IMR-90 (cell line): ENCODE measurements around the gene AOPEP. TPM values are rescaled to one million over a fixed set of nuclear protein-coding genes. Genes with fewer than 3 reads are reported as not detected.

Experiments used
- ATAC-seq: fragments of 200-7000 bp; cut with Tn5 transposase; 2 replicates; pipeline ENCODE4 v1.9.1; 2020; ENCODE audit warnings: low read depth, mild to moderate bottlenecking, moderate library complexity
- BruUV-seq: library from RNA; stranded (reverse); fragments of 400-500 nt; replicated peaks from 2 replicates; lab custom pipeline; 2021; lab: Mats Ljungman, UMichigan
- CTCF ChIA-PET: fragments of 300-600 bp; formaldehyde crosslinking; extraction: SDS; loops from one replicate; lab custom pipeline; 2021; ENCODE audit warnings: antibody characterized with exemption; lab: Yijun Ruan, JAX
- POLR2A ChIA-PET: fragments of 300-600 bp; sonication (Branson Sonifier 250); formaldehyde crosslinking; loops from one replicate; lab custom pipeline; 2022; ENCODE audit warnings: antibody characterized with exemption; ENCODE audit not compliant: unreplicated experiment; lab: Charles Lee
- DNase-seq: peaks from one replicate; pipeline ENCODE4 v3.0.0; 2013
- H2AFZ ChIP-seq: replicated peaks from 2 replicates; pipeline ENCODE3; 2013; ENCODE audit warnings: low read length, mild to moderate bottlenecking; ENCODE audit not compliant: poor library complexity
- H2AK5ac ChIP-seq: 2 replicates; pipeline ENCODE4 v1.6.1; 2013; ENCODE audit warnings: low read depth, low read length, inconsistent platforms
- H2AK9ac ChIP-seq: replicated peaks from 2 replicates; pipeline ENCODE3; 2013; ENCODE audit warnings: mild to moderate bottlenecking, low read depth, low read length, moderate library complexity; ENCODE audit not compliant: poor library complexity
- H2BK120ac ChIP-seq: 2 replicates; pipeline ENCODE4 v1.6.1; 2013; ENCODE audit warnings: low read depth, low read length, inconsistent platforms
- H2BK15ac ChIP-seq: 3 replicates; pipeline ENCODE4 v1.6.1; 2013; ENCODE audit warnings: low read depth, low read length, inconsistent platforms
- H2BK20ac ChIP-seq: 2 replicates; pipeline ENCODE4 v1.6.1; 2013; ENCODE audit warnings: low read depth, mild to moderate bottlenecking, inconsistent platforms, low read length, moderate library complexity
- H2BK5ac ChIP-seq: 2 replicates; pipeline ENCODE4 v1.6.1; 2013; ENCODE audit warnings: mild to moderate bottlenecking, low read depth, low read length, inconsistent platforms; ENCODE audit not compliant: poor library complexity, severe bottlenecking
- H3K14ac ChIP-seq: replicated peaks from 2 replicates; pipeline ENCODE4 v1.6.1; 2013; ENCODE audit warnings: low read depth, low read length, inconsistent platforms
- H3K18ac ChIP-seq: 2 replicates; pipeline ENCODE4 v1.6.1; 2013; ENCODE audit warnings: low read depth, low read length, control low read depth
- H3K23ac ChIP-seq: 2 replicates; pipeline ENCODE4 v1.6.1; 2013; ENCODE audit warnings: low read depth, low read length, inconsistent platforms
- H3K27ac ChIP-seq: 2 replicates; pipeline ENCODE4 v1.5.1; 2013; ENCODE audit warnings: mild to moderate bottlenecking, control low read depth, low read length; ENCODE audit not compliant: insufficient read depth
- H3K27me3 ChIP-seq: 2 replicates; pipeline ENCODE4 v1.6.1; 2013; ENCODE audit warnings: low read length; ENCODE audit not compliant: control insufficient read depth, insufficient read depth
- H3K36me3 ChIP-seq: 2 replicates; pipeline ENCODE4 v1.6.1; 2013; ENCODE audit warnings: low read length, mixed read lengths; ENCODE audit not compliant: control insufficient read depth, insufficient read depth
- H3K4ac ChIP-seq: 2 replicates; pipeline ENCODE4 v1.6.1; 2013; ENCODE audit warnings: low read depth, low read length, inconsistent platforms
- H3K4me1 ChIP-seq: 2 replicates; pipeline ENCODE4 v1.6.1; 2013; ENCODE audit warnings: low read length, mixed read lengths; ENCODE audit not compliant: control insufficient read depth, insufficient read depth
- H3K4me2 ChIP-seq: 2 replicates; pipeline ENCODE4 v1.6.1; 2013; ENCODE audit warnings: low read depth, mild to moderate bottlenecking, control low read depth, low read length, moderate library complexity
- H3K4me3 ChIP-seq: 2 replicates; pipeline ENCODE4 v1.5.1; 2013; ENCODE audit warnings: low read depth, mild to moderate bottlenecking, control low read depth, low read length, moderate library complexity; ENCODE audit not compliant: insufficient read depth
- H3K56ac ChIP-seq: 2 replicates; pipeline ENCODE4 v1.6.1; 2013; ENCODE audit warnings: low read length, inconsistent platforms; ENCODE audit not compliant: insufficient read depth; ENCODE audit errors: extremely low read depth
- H3K79me1 ChIP-seq, 2 experiments: 2 replicates each; pipeline ENCODE4 v1.6.1; 2013; ENCODE audit warnings: low read length in 2 of 2, inconsistent platforms in 1 of 2, low read depth in 1 of 2
- H3K9ac ChIP-seq: 2 replicates; pipeline ENCODE4 v1.6.1; 2013; ENCODE audit warnings: low read depth, low read length, control low read depth
- H3K9me1 ChIP-seq: 2 replicates; pipeline ENCODE4 v1.6.1; 2013; ENCODE audit warnings: low read length, inconsistent platforms; ENCODE audit not compliant: insufficient read depth
- H3K9me3 ChIP-seq: 2 replicates; pipeline ENCODE4 v1.6.1; 2013; ENCODE audit warnings: low read length; ENCODE audit not compliant: control insufficient read depth, insufficient read depth
- H4K20me1 ChIP-seq: 2 replicates; pipeline ENCODE4 v1.6.1; 2013; ENCODE audit warnings: low read length, inconsistent platforms; ENCODE audit not compliant: insufficient read depth
- H4K5ac ChIP-seq: 2 replicates; pipeline ENCODE4 v1.6.1; 2013; ENCODE audit warnings: mild to moderate bottlenecking, low read depth, low read length, control low read depth
- H4K8ac ChIP-seq, 2 experiments: 2 replicates each; pipeline ENCODE4 v1.6.1; 2013; ENCODE audit warnings: low read depth in 2 of 2, low read length in 2 of 2, control low read depth in 1 of 2, inconsistent platforms in 1 of 2
- H4K91ac ChIP-seq: 2 replicates; pipeline ENCODE4 v1.6.1; 2013; ENCODE audit warnings: low read depth, low read length, inconsistent platforms; ENCODE audit not compliant: insufficient read depth
- BHLHE40 ChIP-seq: fragments of 150-350 bp; IDR thresholded peaks from 2 replicates; pipeline ENCODE4 v1.6.1; 2016; ENCODE audit warnings: mild to moderate bottlenecking, low read depth, low read length
- CEBPB ChIP-seq: IDR thresholded peaks from 2 replicates; pipeline ENCODE4 v1.6.1; 2012; ENCODE audit warnings: low read depth, low read length, improper control_type of control experiment
- CHD1 ChIP-seq: IDR thresholded peaks from 2 replicates; pipeline ENCODE4 v1.6.1; 2012; ENCODE audit warnings: low read depth, low read length, improper control_type of control experiment
- CTCF ChIP-seq: conservative IDR thresholded peaks from 2 replicates; pipeline ENCODE4 v1.5.1; 2012; ENCODE audit warnings: mild to moderate bottlenecking, low read depth, low read length, improper control_type of control experiment
- ELK1 ChIP-seq: fragments of 150-350 bp; IDR thresholded peaks from 2 replicates; pipeline ENCODE4 v1.6.1; 2016; ENCODE audit warnings: low read depth, mild to moderate bottlenecking, low read length, moderate library complexity, borderline replicate concordance
- FOS ChIP-seq: fragments of 150-350 bp; IDR thresholded peaks from 2 replicates; pipeline ENCODE4 v1.6.1; 2016; ENCODE audit warnings: low read depth, low read length
- MAFK ChIP-seq: IDR thresholded peaks from 2 replicates; pipeline ENCODE4 v1.6.1; 2012; ENCODE audit warnings: low read depth, low read length, improper control_type of control experiment
- MAZ ChIP-seq: IDR thresholded peaks from 2 replicates; pipeline ENCODE4 v1.6.1; 2012; ENCODE audit warnings: low read depth, mild to moderate bottlenecking, low read length, improper control_type of control experiment, moderate library complexity, borderline replicate concordance
- MXI1 ChIP-seq: IDR thresholded peaks from 2 replicates; pipeline ENCODE4 v1.6.1; 2012; ENCODE audit warnings: low read depth, mild to moderate bottlenecking, low read length, moderate library complexity, borderline replicate concordance
- NFE2L2 ChIP-seq: fragments of 150-350 bp; IDR thresholded peaks from 2 replicates; pipeline ENCODE4 v1.6.1; 2016; ENCODE audit warnings: low read depth, mild to moderate bottlenecking, low read length
- POLR2A ChIP-seq: IDR thresholded peaks from 2 replicates; pipeline ENCODE4 v1.6.1; 2012; ENCODE audit warnings: mild to moderate bottlenecking, low read depth, low read length
- RAD21 ChIP-seq: IDR thresholded peaks from 2 replicates; pipeline ENCODE4 v1.6.1; 2012; ENCODE audit warnings: low read length, improper control_type of control experiment
- RCOR1 ChIP-seq: IDR thresholded peaks from 2 replicates; pipeline ENCODE4 v1.6.1; 2012; ENCODE audit warnings: mild to moderate bottlenecking, low read length, improper control_type of control experiment; ENCODE audit not compliant: insufficient replicate concordance
- RFX5 ChIP-seq: IDR thresholded peaks from 2 replicates; pipeline ENCODE4 v1.8.0; 2012; ENCODE audit warnings: low read depth, mild to moderate bottlenecking, low read length, moderate library complexity
- SMC3 ChIP-seq: fragments of 150-350 bp; IDR thresholded peaks from 2 replicates; pipeline ENCODE4 v1.6.1; 2016; ENCODE audit warnings: low read depth, mild to moderate bottlenecking, antibody characterized with exemption, low read length, moderate library complexity
- USF2 ChIP-seq: fragments of 150-350 bp; IDR thresholded peaks from 2 replicates; pipeline ENCODE4 v1.6.1; 2017; ENCODE audit warnings: mild to moderate bottlenecking, antibody characterized with exemption, low read length, low read depth
- WGBS, 2 experiments: methylation state at CpG; one replicate each; pipeline versions ENCODE4 v1.1.5 to v1.1.7; 2013; ENCODE audit warnings: missing lambda C conversion rate in 2 of 2; ENCODE audit not compliant: insufficient read length in 1 of 2; ENCODE audit errors: extremely low coverage in 2 of 2; 5-methylcytosine and 5-hydroxymethylcytosine counted together
- dilution Hi-C: fragments of 300-500 bp; cut with HindIII; formaldehyde crosslinking; loops from one replicate; pipeline ENCODE4 v1.14.3; 2018; ENCODE audit warnings: low sequenced_read_pairs; ENCODE audit not compliant: unreplicated experiment
- in situ Hi-C: fragments of 300-500 bp; cut with MboI; formaldehyde crosslinking; loops from 3 replicates; pipeline ENCODE4 v1.14.3; 2019; ENCODE audit warnings: low sequenced_read_pairs, inconsistent platforms, mixed read lengths
- intact Hi-C: fragments of 100-400 bp; cut with micrococcal nuclease; formaldehyde crosslinking; loops from 2 replicates; pipeline ENCODE4 v1.10.0; 2022
- polyA plus RNA-seq, 3 experiments: library from polyadenylated mRNA; depleted of rRNA; stranded (reverse); fragments of >200 nt; gene quantifications; 2 replicates each; pipeline ENCODE4 v1.2.3, GENCODE V29; 2012; ENCODE audit warnings: low replicate concordance in 1 of 3
- total RNA-seq: library from RNA; depleted of rRNA; stranded (reverse); fragments of >200 nt; gene quantifications from 2 replicates; pipeline ENCODE4 v1.2.3, GENCODE V29; 2012

Gene AOPEP
- total and polyA plus RNA-seq, 2 of the 4 experiments (the other 2 are of a cell fraction) = 34.9 to 38.7 TPM

DNA sequence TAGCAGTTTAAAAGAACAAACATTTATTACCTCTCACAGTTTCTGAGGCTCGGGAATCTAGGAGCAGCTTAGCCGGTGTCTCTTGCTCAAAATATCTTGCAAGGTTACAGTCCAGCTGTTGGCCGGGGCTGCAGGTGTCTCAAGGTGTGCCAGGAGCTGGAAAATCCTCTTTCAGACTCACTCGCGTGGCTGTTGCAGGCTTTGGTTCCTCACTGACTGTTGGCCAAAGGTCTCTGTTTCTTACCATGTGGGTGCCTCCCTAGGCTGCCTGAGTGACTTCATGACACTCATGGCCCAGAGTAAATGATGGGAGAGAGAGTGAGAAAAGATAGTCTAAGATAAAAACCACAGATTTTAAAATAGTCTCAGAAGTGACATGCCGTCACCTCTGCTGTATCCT, 43.8 kb downstream of the AOPEP start:
- ATAC-seq = no peak
- Histone ChIP-seq H2BK20ac (no peak overlapping the region), H3K4me2 (no peak overlapping the region), H2AFZ (no peak overlapping the region), H3K9me3 (no peaks in the 10 kb centered on the region), H3K4me1 (peaks cover 17% of the 10 kb centered on the region), H2AK5ac (no peak overlapping the region), H3K27ac (no peak overlapping the region), H3K27me3 (no peaks in the 10 kb centered on the region), H3K23ac (no peak overlapping the region), H3K56ac (no peak overlapping the region), H2BK120ac (no peak overlapping the region), H4K5ac (no peak overlapping the region), H3K4me3 (no peak overlapping the region), H3K14ac (no peak overlapping the region), H2AK9ac (no peak overlapping the region), H2BK5ac (no peak overlapping the region), H3K36me3 (no peaks in the 10 kb centered on the region), H4K20me1 (peaks cover 3% of the 10 kb centered on the region; the same call in 1 of the 2 replicates), H3K79me1 (peaks cover 22 to 30% of the 10 kb centered on the region in 2 experiments), H3K4ac (no peak overlapping the region), H3K9ac (no peak overlapping the region), H2BK15ac (no peak overlapping the region), H4K8ac (no peak overlapping the region), H4K91ac (no peak overlapping the region), H3K9me1 (peaks cover 4% of the 10 kb centered on the region; the same call in 1 of the 2 replicates), H3K18ac (no peak overlapping the region)
- CTCF ChIA-PET = interaction anchor here (0.6 kb wide), 1 partner anchor 672 kb away, joined by 3 read pairs; no protein-coding TSS in a partner anchor
- intact Hi-C loops = no loop called here
- 94% methylated on average over 3 of the region's 6 CpGs; no CpG with 5 or more reads in 1 of the 2 experiments for WGBS, 2 experiments
- TF ChIP-seq CHD1 (no peak), NFE2L2 (no peak), SMC3 (no peak), MAFK (no peak), RFX5 (no peak), CEBPB (no peak), ELK1 (no peak), MXI1 (no peak), RCOR1 (no peak), USF2 (no peak), CTCF (no peak), BHLHE40 (no peak), FOS (no peak), POLR2A (no peak), RAD21 (no peak), MAZ (no peak)
- POLR2A ChIA-PET = no interaction called here
- dilution Hi-C loops = no loop called here
- DNase-seq = no peak
- BruUV-seq = no TSS peak
- in situ Hi-C loops = no loop called here
